Measurements from ENCODE around the gene PRR19. TPM values are rescaled to one million over a fixed set of nuclear protein-coding genes. Genes with fewer than 3 reads are reported as not detected.

PRR19 gene
- polyA plus RNA-seq, 1 donor from 2014 or later = 2.4 TPM

DNA sequence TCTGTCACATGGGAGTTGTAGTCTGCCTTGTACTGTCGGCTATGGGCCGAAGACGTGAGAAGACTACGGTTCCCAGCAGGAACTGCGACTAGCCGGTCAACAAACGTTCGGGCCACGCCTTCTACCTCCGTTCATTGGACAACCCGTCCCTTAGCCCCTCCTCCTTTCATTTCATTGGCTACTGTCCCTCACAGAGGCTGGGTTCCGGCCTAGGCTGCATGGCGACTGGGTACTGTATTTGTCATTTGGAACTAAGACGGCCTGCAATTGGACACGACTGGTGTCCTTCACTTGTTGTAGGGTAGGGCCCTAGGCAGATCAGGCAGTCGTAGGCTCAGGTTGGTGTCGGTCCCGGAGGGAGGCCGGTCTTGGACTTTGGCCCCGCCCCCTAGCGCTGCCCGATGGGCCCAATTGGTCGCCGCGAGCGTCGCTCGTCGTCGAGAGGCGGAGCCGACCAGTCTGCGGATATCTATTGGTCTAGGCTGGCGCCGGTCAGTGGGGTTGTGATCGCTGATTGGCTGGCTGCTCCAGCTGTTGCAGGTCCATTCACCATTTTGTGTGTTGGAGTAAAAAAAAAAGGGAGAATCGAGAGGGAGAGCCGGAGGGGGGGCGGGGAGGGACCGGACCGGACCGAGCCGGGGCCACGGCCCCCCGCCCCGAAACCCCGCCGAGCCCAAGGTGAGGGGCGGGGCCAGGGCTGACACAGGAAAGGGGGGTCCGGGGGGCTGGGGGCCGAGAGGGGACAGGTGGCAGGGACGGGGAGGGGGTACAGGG, 33.0 kb upstream of the PRR19 start, which contains the start of gene CIC:
CIC (plus strand) TSS at position 549 of the 774 bp plus-strand sequence. CDS start 2,532 bp downstream, outside the sequence.
- no peaks in the 10 kb centered on the region for H3K9me3 ChIP-seq (ENCODE audit: low read length)
- peak within 1 kb of the TSS; percentile 97 for H3K27ac ChIP-seq (ENCODE audit: low read length)
- H3K36me3 ChIP-seq (ENCODE audit: insufficient read depth, low read length) = no peaks in the 10 kb centered on the region
- peak within 1 kb of the TSS; percentile 93 for H3K9ac ChIP-seq (ENCODE audit: low read length)
- H3K4me3 ChIP-seq (ENCODE audit: low read length) = peak within 1 kb of the TSS; percentile 73
- H3F3A ChIP-seq (ENCODE audit: insufficient read depth, low read length, poor library complexity, severe bottlenecking) = no peaks in the 10 kb centered on the region
- H2AFZ ChIP-seq (ENCODE audit: low read depth, low read length) = peak within 1 kb of the TSS; percentile 56
- H4K20me1 ChIP-seq (ENCODE audit: insufficient read depth) = no peaks in the 10 kb centered on the region
- TF ChIP-seq, protein P1, sequence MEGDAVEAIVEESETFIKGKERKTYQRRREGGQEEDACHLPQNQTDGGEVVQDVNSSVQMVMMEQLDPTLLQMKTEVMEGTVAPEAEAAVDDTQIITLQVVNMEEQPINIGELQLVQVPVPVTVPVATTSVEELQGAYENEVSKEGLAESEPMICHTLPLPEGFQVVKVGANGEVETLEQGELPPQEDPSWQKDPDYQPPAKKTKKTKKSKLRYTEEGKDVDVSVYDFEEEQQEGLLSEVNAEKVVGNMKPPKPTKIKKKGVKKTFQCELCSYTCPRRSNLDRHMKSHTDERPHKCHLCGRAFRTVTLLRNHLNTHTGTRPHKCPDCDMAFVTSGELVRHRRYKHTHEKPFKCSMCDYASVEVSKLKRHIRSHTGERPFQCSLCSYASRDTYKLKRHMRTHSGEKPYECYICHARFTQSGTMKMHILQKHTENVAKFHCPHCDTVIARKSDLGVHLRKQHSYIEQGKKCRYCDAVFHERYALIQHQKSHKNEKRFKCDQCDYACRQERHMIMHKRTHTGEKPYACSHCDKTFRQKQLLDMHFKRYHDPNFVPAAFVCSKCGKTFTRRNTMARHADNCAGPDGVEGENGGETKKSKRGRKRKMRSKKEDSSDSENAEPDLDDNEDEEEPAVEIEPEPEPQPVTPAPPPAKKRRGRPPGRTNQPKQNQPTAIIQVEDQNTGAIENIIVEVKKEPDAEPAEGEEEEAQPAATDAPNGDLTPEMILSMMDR (IDR thresholded peaks at IDR 0.05; ENCODE audit: poor library complexity, severe bottlenecking) = peak; percentile 48
- TF ChIP-seq MXI1 (conservative IDR thresholded peaks at IDR 0.05; ENCODE audit: poor library complexity, severe bottlenecking) = peak; percentile 16
- peak; percentile 21 for TF ChIP-seq POLR2AphosphoS5 (IDR thresholded peaks at IDR 0.05)
- TF ChIP-seq, protein P2, sequence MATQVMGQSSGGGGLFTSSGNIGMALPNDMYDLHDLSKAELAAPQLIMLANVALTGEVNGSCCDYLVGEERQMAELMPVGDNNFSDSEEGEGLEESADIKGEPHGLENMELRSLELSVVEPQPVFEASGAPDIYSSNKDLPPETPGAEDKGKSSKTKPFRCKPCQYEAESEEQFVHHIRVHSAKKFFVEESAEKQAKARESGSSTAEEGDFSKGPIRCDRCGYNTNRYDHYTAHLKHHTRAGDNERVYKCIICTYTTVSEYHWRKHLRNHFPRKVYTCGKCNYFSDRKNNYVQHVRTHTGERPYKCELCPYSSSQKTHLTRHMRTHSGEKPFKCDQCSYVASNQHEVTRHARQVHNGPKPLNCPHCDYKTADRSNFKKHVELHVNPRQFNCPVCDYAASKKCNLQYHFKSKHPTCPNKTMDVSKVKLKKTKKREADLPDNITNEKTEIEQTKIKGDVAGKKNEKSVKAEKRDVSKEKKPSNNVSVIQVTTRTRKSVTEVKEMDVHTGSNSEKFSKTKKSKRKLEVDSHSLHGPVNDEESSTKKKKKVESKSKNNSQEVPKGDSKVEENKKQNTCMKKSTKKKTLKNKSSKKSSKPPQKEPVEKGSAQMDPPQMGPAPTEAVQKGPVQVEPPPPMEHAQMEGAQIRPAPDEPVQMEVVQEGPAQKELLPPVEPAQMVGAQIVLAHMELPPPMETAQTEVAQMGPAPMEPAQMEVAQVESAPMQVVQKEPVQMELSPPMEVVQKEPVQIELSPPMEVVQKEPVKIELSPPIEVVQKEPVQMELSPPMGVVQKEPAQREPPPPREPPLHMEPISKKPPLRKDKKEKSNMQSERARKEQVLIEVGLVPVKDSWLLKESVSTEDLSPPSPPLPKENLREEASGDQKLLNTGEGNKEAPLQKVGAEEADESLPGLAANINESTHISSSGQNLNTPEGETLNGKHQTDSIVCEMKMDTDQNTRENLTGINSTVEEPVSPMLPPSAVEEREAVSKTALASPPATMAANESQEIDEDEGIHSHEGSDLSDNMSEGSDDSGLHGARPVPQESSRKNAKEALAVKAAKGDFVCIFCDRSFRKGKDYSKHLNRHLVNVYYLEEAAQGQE (IDR thresholded peaks at IDR 0.05; ENCODE audit: borderline replicate concordance) = peak; percentile 57
- TF ChIP-seq SMC3 (conservative IDR thresholded peaks at IDR 0.05; ENCODE audit: poor library complexity) = no peak
- TF ChIP-seq RAD21 (conservative IDR thresholded peaks at IDR 0.05) = no peak
- no peak for TF ChIP-seq EP300 (conservative IDR thresholded peaks at IDR 0.05; ENCODE audit: poor library complexity, severe bottlenecking)
- TF ChIP-seq EZH2 (IDR thresholded peaks at IDR 0.05; ENCODE audit: borderline replicate concordance, insufficient read depth, low read length, poor library complexity, severe bottlenecking) = no peak
- no peak for TF ChIP-seq TAF1 (IDR thresholded peaks at IDR 0.05; ENCODE audit: low read depth)
- no peaks in the 10 kb centered on the region for H3K27me3 ChIP-seq (ENCODE audit: insufficient read depth, low read depth, low read length)
- peaks cover 25% of the 10 kb centered on the region for H3K79me2 ChIP-seq (replicated peaks; ENCODE audit: insufficient read depth, low read length)
- H3K9me2 ChIP-seq (ENCODE audit: insufficient read depth, low read length) = no peaks in the 10 kb centered on the region
- H3K4me2 ChIP-seq (ENCODE audit: low read length) = peak within 1 kb of the TSS; percentile 91

DNA sequence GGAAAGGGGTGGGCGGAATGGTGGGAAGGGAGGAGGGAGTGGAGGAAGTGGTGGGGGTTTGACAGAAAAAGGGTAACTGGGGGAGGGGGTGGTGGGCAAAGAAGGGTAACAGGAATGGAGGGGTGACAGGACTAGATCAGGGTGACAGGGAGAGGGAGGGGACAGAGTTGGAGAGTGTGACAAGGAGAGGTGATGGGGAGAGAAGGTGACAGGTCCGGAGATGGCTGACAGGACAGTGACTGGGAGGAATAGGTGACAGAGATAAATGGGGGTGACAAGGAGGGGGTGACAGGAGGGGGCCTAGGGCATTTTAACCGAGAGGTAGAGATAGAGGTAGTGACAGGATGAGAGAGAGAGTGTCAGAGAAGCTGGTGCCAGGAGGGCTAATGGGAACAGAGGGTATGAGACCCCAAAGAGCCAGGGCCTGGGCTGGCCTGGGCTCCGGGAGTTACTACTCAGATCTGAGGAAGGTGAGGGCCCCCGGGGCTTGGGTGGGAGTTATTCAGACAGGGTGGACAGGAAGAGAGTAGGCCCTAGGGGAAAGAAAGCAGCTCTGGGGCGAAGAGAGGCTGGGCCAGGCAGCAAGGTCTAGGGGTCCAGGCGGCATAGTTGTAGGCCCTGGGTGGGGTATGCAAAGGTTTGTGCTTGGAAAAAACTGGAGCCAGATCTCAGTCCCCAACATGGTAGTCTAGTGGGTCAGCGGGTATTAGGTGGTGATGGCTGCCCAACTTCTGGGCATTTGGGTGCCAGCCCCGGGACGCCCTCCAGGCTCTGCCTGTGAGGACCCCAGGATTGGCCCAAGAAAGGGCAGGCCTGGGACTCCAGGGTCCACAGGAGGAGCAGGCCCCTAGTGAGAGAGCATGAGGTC, 32.2 kb upstream of the PRR19 start:
- Histone ChIP-seq H3F3A (ENCODE audit: insufficient read depth, low read length, poor library complexity, severe bottlenecking) (no peaks in the 10 kb centered on the region), H3K9ac (ENCODE audit: low read length) (peak overlapping the region; percentile 93), H3K9me3 (ENCODE audit: low read length) (no peaks in the 10 kb centered on the region), H4K20me1 (ENCODE audit: insufficient read depth) (no peaks in the 10 kb centered on the region), H2AFZ (ENCODE audit: low read depth, low read length) (no peak overlapping the region), H3K4me3 (ENCODE audit: low read length) (peak overlapping the region; percentile 73), H3K9me2 (ENCODE audit: insufficient read depth, low read length) (no peaks in the 10 kb centered on the region), H3K79me2 (replicated peaks; ENCODE audit: insufficient read depth, low read length) (peaks cover 32% of the 10 kb centered on the region), H3K36me3 (ENCODE audit: insufficient read depth, low read length) (peaks cover 6% of the 10 kb centered on the region), H3K4me2 (ENCODE audit: low read length) (peak overlapping the region; percentile 91), H3K27ac (ENCODE audit: low read length) (peak overlapping the region; percentile 97), H3K27me3 (ENCODE audit: insufficient read depth, low read depth, low read length) (no peaks in the 10 kb centered on the region)
- TF ChIP-seq, protein P2 (IDR thresholded peaks at IDR 0.05; ENCODE audit: borderline replicate concordance) = peak; percentile 11
- no peak for TF ChIP-seq TAF1 (IDR thresholded peaks at IDR 0.05; ENCODE audit: low read depth)
- peak; percentile 7 for TF ChIP-seq POLR2AphosphoS5 (IDR thresholded peaks at IDR 0.05)
- no peak for TF ChIP-seq SMC3 (conservative IDR thresholded peaks at IDR 0.05; ENCODE audit: poor library complexity)
- no peak for TF ChIP-seq EZH2 (IDR thresholded peaks at IDR 0.05; ENCODE audit: borderline replicate concordance, insufficient read depth, low read length, poor library complexity, severe bottlenecking)
- TF ChIP-seq EP300 (conservative IDR thresholded peaks at IDR 0.05; ENCODE audit: poor library complexity, severe bottlenecking) = peak; percentile 67
- no peak for TF ChIP-seq MXI1 (conservative IDR thresholded peaks at IDR 0.05; ENCODE audit: poor library complexity, severe bottlenecking)
- TF ChIP-seq, protein P1 (IDR thresholded peaks at IDR 0.05; ENCODE audit: poor library complexity, severe bottlenecking) = no peak
- no peak for TF ChIP-seq RAD21 (conservative IDR thresholded peaks at IDR 0.05)

All from neural cell (in vitro differentiated cells).